ENCODE data around the gene SLIT3. TPM values are rescaled to one million over a fixed set of nuclear protein-coding genes. Genes with fewer than 3 reads are reported as not detected.
"Not testable (repeated sequence)": the region's sequence is repeated elsewhere in the genome, so short reads cannot be mapped to it uniquely, and the experiment has no call there.

Gene SLIT3
- total RNA-seq, 1 donor from 2014 or later = 3.2 TPM

GRCh38 chr5:169147534-169147933 lies 153.4 kb downstream of the SLIT3 start:
- Mint-ChIP-seq H3K4me3 (ENCODE audit: unreplicated experiment) (no peak overlapping the region), H3K27me3 (ENCODE audit: unreplicated experiment) (no peaks in the 10 kb centered on the region), H3K27ac (ENCODE audit: unreplicated experiment) (no peak overlapping the region), H3K36me3 (ENCODE audit: low read depth, unreplicated experiment) (no peaks in the 10 kb centered on the region), H3K4me1 (ENCODE audit: unreplicated experiment) (no peaks in the 10 kb centered on the region), H3K9me3 (ENCODE audit: unreplicated experiment) (no peaks in the 10 kb centered on the region)
- TF ChIP-seq, protein P1, sequence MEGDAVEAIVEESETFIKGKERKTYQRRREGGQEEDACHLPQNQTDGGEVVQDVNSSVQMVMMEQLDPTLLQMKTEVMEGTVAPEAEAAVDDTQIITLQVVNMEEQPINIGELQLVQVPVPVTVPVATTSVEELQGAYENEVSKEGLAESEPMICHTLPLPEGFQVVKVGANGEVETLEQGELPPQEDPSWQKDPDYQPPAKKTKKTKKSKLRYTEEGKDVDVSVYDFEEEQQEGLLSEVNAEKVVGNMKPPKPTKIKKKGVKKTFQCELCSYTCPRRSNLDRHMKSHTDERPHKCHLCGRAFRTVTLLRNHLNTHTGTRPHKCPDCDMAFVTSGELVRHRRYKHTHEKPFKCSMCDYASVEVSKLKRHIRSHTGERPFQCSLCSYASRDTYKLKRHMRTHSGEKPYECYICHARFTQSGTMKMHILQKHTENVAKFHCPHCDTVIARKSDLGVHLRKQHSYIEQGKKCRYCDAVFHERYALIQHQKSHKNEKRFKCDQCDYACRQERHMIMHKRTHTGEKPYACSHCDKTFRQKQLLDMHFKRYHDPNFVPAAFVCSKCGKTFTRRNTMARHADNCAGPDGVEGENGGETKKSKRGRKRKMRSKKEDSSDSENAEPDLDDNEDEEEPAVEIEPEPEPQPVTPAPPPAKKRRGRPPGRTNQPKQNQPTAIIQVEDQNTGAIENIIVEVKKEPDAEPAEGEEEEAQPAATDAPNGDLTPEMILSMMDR (IDR thresholded peaks at IDR 0.05; ENCODE audit: unreplicated experiment) = no peak
- DNase-seq (ENCODE audit: low spot score) = no peak

- Mint-ChIP-seq H3K27me3 (ENCODE audit: unreplicated experiment) (no peaks in the 10 kb centered on the region), H3K27ac (ENCODE audit: unreplicated experiment) (no peak overlapping the region), H3K4me1 (ENCODE audit: unreplicated experiment) (no peaks in the 10 kb centered on the region)
These were observed 154.8 kb downstream of the SLIT3 start for GRCh38 chr5:169146158-169146557.

GRCh38 chr5:169142264-169142970 lies 158.5 kb downstream of the SLIT3 start:
- H3K9me3 Mint-ChIP-seq (ENCODE audit: unreplicated experiment) = no peaks in the 10 kb centered on the region
- no peaks in the 10 kb centered on the region for H3K27me3 Mint-ChIP-seq (ENCODE audit: unreplicated experiment)
- no peaks in the 10 kb centered on the region for H3K36me3 Mint-ChIP-seq (ENCODE audit: low read depth, unreplicated experiment)
- H3K27ac Mint-ChIP-seq (ENCODE audit: unreplicated experiment) = no peak overlapping the region
- TF ChIP-seq, protein P1 (IDR thresholded peaks at IDR 0.05; ENCODE audit: unreplicated experiment) = no peak
- H3K4me1 Mint-ChIP-seq (ENCODE audit: unreplicated experiment) = no peaks in the 10 kb centered on the region
- no peak overlapping the region for H3K4me3 Mint-ChIP-seq (ENCODE audit: unreplicated experiment)
- DNase-seq (ENCODE audit: low spot score) = no peak

More at GRCh38 chr5:169146158-169146557, 154.8 kb downstream of the SLIT3 start:
- DNase-seq (ENCODE audit: low spot score) = no peak
- Mint-ChIP-seq H3K4me3 (ENCODE audit: unreplicated experiment) (no peak overlapping the region), H3K36me3 (ENCODE audit: low read depth, unreplicated experiment) (no peaks in the 10 kb centered on the region), H3K9me3 (ENCODE audit: unreplicated experiment) (no peaks in the 10 kb centered on the region)
- TF ChIP-seq, protein P1 (IDR thresholded peaks at IDR 0.05; ENCODE audit: unreplicated experiment) = no peak

GRCh38 chr5:169140215-169140614 lies 160.7 kb downstream of the SLIT3 start:
- not testable (repeated sequence) for H3K36me3 Mint-ChIP-seq (ENCODE audit: low read depth, unreplicated experiment); H3K27ac Mint-ChIP-seq (ENCODE audit: unreplicated experiment); H3K9me3 Mint-ChIP-seq (ENCODE audit: unreplicated experiment); H3K4me1 Mint-ChIP-seq (ENCODE audit: unreplicated experiment); H3K4me3 Mint-ChIP-seq (ENCODE audit: unreplicated experiment); DNase-seq (ENCODE audit: low spot score); H3K27me3 Mint-ChIP-seq (ENCODE audit: unreplicated experiment)

DNA sequence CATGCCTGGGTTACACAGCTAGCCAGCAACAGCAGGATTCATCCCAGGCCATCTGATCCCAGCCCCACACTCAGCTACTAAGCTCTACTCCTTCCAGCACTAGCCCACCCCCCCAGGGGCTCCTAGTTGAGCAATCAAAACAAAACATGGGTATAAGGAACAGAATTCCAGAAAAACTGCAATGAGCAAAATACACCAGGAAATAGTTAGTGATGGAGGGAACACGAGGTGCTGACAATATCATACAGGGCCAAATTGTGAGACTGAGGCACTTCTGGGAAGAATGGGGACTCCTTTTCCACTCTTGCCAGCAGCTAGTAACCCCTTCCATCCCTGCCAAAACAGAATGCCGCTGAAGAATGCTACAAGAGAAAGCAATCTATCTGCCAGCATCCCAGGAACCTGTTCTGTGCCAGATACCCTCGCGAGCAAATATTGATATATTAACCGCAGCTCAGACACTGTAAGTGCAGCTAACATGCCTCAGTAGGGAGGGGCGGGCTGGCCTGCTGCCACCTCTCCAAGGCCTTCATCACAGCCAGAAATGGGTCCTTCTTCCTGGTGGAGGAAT lies 161.4 kb downstream of the SLIT3 start:
- TF ChIP-seq, protein P1 (IDR thresholded peaks at IDR 0.05; ENCODE audit: unreplicated experiment) = no peak
- Mint-ChIP-seq H3K27ac (ENCODE audit: unreplicated experiment) (no peak overlapping the region), H3K4me3 (ENCODE audit: unreplicated experiment) (no peak overlapping the region), H3K27me3 (ENCODE audit: unreplicated experiment) (peaks cover 2% of the 10 kb centered on the region), H3K36me3 (ENCODE audit: low read depth, unreplicated experiment) (no peaks in the 10 kb centered on the region), H3K4me1 (ENCODE audit: unreplicated experiment) (no peaks in the 10 kb centered on the region), H3K9me3 (ENCODE audit: unreplicated experiment) (no peaks in the 10 kb centered on the region)
- DNase-seq (ENCODE audit: low spot score) = no peak
